SIG-M5 treated with dmso at 0.1 percent for 504 hours (cell line): ENCODE results near the gene ITPR2.
"Not testable (repeated sequence)": the region's sequence is repeated elsewhere in the genome, so short reads cannot be mapped to it uniquely, and the experiment has no call there.

ENCODE experiments used
- DNase-seq: peaks from one replicate; lab custom pipeline; 2025; ENCODE audit not compliant: unreplicated experiment; lab: John Stamatoyannopoulos, UW

Gene ITPR2

DNA sequence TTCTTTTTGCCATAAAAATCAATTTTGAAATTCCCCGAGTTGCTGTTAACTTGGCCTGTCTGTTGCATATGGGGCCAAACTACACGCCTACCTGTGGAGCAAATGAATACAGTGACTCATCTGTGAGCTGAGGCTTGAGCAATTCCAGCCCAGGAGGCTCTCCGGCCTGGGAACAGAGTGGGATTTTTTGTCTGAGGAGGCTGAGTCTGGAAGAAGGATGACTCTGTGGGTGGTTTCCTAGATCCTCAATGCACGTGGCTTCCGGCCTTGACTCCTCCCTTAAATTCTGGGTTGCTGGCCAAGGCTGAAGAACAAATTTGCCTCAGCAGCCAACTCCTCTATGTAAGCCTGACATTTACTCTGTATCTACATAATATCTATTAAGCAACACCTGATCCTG lies 513.5 kb downstream of the ITPR2 start:
- no peak for DNase-seq

DNA sequence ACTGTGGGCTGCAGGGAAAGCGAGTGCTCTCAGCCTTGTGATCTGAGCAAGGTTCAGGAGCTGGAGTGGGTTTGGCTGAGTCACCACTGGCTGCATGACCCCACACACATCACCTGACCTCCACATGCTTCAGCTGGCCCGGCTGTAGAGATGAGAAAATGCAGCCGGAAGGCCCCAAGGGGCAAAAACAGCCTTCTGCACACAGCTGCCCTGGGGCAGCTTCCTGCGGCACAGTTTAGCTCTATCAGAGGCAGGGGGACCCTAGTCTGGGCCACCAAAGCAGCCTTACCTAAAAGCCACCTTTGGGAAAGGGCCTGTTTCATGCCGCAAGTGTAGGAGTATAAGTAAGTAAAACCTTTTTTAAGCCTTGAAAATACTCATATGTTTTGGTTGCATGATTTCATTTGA lies 514.3 kb downstream of the ITPR2 start:
- DNase-seq = no peak

DNA sequence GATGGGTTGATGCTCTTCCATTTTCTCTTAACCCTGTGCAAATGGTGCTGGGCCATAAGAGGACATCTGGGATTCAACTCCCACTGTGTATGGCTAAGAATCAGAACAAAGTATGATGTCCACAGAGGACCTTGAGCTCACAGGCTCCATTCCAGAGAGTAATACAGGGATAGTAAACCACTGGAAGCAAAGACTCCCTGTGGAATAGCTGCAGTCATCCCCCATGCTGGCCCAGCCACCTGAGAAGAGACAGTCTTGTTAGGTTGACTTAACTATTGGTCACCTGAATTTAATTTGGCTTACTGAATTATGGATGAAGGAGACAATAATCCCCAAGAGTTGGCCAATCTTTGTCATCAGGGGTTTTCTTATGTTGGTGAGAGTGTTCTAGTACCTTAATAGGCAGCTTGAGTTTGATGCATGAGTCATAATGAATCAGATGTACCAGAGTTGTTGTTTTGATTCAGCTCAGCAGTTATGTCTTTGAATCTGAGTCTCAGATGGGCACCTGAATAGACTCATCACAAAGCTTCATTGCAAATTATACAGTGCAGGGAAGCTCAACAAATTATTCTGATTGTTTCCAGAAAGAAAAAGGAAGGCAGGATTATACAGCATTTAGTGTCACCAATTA lies 514.9 kb downstream of the ITPR2 start:
- no peak for DNase-seq

DNA sequence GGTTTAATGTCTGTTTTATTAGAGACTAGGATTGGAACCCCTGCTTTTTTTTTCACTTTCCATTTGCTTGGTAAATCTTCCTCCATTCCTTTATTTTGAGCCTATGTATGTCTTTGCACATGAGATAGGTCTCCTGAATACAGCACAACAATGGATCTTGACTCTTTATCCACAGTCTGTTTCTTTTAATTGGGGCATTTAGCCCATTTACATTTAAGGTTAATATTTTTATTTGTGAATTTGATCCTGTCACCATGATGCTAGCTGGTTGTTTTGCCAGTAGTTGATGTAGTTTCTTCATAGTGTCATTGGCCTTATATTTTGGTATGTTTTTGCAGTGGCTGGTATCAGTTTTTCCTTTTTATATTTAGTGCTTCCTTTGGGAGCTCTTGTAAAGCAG lies 518.9 kb downstream of the ITPR2 start:
- not testable (repeated sequence) for DNase-seq

DNA sequence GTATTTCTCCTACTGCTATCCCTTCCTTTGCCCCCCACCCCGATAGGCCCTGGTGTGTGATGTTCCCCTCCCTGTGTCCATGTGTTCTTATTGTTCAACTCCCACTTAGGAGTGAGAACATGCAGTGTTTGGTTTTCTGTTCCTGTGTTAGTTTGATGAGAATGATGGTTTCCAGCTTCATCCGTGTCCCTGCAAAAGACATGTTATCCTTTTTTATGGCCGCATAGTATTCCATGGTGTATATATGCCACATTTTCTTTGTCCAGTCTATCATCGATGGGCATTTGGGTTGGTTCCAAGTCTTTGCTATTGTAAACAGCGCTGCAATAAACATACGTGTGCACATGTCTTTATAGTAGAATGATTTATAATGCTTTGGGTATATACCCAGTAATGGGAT lies 522.5 kb downstream of the ITPR2 start:
- not testable (repeated sequence) for DNase-seq

GRCh38 chr12:26309634-26310033 lies 523.4 kb downstream of the ITPR2 start:
- no peak for DNase-seq

DNA sequence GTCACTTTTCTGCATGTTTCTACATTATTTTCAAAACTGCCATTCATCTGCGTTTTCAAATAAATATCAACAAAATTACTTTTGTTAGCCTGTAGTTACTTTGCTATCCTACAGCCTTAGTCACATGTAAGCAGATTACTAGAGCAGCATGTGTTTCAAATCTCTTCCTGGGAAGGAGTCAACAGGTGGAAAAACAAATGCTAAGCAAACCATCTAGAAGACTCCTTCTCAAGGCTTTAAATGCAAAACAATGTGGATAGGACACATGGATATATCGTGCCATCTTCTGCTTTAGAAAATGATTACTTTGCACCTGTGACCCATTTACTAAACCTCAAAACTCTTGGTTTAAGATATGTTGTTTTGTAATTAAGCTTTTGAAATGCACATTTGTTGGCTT lies 528.7 kb downstream of the ITPR2 start:
- DNase-seq = no peak

- DNase-seq = no peak
Measured at GRCh38 chr12:26303418-26303817, 529.6 kb downstream of the ITPR2 start.

- no peak for DNase-seq
Measured at GRCh38 chr12:26302776-26303175, 530.2 kb downstream of the ITPR2 start.

DNA sequence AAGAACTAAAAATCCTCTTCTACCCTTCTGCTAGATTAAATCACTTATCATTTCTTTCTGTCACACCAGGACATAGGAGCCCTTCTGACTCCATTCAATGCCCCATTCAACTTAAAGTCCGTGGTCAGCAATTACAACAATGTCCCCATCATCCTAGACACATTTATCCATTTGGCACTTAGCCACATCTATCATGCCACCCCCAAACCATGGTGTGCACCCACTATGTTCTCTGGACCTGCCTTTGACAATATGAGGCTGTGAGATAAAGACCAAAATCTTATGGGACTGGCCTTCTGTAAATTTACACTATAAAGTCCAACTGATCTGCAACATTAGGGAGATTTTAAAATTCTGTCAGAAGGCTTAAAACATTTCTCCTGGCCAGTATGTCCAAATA lies 533.2 kb downstream of the ITPR2 start:
- DNase-seq = no peak

- DNase-seq = peak; percentile 98
Measured at GRCh38 chr12:26298785-26299621, 534.0 kb downstream of the ITPR2 start.

- DNase-seq = no peak
Measured at GRCh38 chr12:26297396-26298070, 535.5 kb downstream of the ITPR2 start.

GRCh38 chr12:26295001-26295400 lies 538.0 kb downstream of the ITPR2 start:
- no peak for DNase-seq

GRCh38 chr12:26293612-26294011 lies 539.4 kb downstream of the ITPR2 start:
- DNase-seq = no peak

DNA sequence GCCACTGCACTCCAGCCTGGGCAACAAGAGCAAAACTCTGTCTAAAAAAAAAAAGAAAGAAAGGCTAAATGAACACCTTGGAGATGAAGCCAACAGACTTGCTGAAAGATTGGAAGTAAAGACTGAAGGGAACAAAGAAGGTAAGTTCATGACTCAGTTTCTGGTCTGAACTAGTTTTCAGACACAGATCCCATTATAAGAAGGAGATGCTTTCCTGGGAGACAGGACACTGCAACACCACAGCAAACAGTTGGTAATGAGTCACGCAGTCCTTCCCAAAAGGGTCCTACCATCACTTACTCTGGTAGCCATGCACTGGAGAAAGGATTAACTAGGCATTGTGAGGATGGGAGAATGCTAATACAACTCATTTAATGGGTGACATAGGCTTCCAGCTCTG lies 540.4 kb downstream of the ITPR2 start:
- no peak for DNase-seq

- DNase-seq = no peak
Measured at GRCh38 chr12:26290565-26290964, 542.4 kb downstream of the ITPR2 start.

DNA sequence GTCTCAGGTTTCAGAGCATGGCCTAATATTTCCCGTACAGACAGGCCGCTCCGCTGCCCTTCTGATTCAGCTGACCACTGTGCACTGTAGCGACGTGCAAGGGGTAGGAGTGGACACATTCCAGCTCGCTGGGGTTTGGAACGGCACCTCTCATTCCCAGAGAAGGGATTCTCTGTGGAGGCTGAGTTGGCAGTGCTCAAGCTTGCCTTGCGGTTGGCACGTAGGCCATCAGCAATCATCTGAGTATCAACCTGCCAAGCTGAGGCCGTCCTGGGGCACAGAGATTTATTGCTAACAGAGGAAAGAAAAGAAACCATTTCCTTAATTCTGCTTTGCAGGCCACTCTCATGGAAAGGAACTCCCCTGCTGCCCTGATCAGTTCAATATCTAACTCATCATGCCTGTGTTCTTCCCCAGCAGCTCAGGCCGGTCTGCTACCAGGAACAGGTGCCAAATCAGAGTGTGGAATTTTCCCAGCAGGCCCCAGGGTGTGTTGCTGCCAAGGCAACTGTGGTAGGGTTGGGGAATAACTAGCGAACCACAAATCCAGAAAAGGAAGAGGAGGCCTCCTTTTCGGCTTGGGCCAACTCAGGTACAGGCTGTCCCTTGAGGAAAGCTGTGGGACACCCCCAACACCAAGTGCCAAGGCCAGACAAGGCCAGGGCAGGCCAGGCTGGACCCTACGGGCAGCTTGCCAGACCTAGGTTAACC lies 545.2 kb downstream of the ITPR2 start:
- no peak for DNase-seq
